Body of pancreas (tissue), 4 donors: ENCODE results near the gene PKP4.
"Not testable (repeated sequence)": the region's sequence is repeated elsewhere in the genome, so short reads cannot be mapped to it uniquely, and the experiment has no call there.

Experiments
- POLR2A ChIP-seq, 3 donors: fragments of 450-650 bp; IDR thresholded peaks; one replicate each; pipeline ENCODE4 v1.6.1; 2016; ENCODE audit warnings: antibody characterized with exemption in 3 of 3, mild to moderate bottlenecking in 2 of 3
- TF ChIP-seq, protein P1 (sequence below), 7 experiments: fragments of 450-650 bp in 4 of 7; fragments of 200-600 bp in 3 of 7; sonication (generic) in 3 of 7; IDR thresholded peaks; one replicate each; pipeline ENCODE4 v1.5.1; 2016 to 2019; ENCODE audit warnings: antibody characterized with exemption in 7 of 7

GRCh38 chr2:158474526-158475011 is 17.8 kb downstream of the PKP4 start:
- TF ChIP-seq, protein P1, sequence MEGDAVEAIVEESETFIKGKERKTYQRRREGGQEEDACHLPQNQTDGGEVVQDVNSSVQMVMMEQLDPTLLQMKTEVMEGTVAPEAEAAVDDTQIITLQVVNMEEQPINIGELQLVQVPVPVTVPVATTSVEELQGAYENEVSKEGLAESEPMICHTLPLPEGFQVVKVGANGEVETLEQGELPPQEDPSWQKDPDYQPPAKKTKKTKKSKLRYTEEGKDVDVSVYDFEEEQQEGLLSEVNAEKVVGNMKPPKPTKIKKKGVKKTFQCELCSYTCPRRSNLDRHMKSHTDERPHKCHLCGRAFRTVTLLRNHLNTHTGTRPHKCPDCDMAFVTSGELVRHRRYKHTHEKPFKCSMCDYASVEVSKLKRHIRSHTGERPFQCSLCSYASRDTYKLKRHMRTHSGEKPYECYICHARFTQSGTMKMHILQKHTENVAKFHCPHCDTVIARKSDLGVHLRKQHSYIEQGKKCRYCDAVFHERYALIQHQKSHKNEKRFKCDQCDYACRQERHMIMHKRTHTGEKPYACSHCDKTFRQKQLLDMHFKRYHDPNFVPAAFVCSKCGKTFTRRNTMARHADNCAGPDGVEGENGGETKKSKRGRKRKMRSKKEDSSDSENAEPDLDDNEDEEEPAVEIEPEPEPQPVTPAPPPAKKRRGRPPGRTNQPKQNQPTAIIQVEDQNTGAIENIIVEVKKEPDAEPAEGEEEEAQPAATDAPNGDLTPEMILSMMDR (IDR thresholded peaks at IDR 0.05) = not testable (repeated sequence)
- not testable (repeated sequence) for TF ChIP-seq POLR2A (IDR thresholded peaks at IDR 0.05)
